B cell (primary cell): ENCODE results near the gene COMT.

Source experiments
- EZH2 ChIP-seq: IDR thresholded peaks from 2 replicates; pipeline ENCODE4 v1.6.1; 2012; ENCODE audit warnings: borderline replicate concordance, low read depth, mild to moderate bottlenecking, moderate library complexity, low read length; ENCODE audit not compliant: insufficient read depth, poor library complexity, severe bottlenecking
- TF ChIP-seq, protein P1 (sequence below): fragments of 200-600 bp; IDR thresholded peaks from one replicate; pipeline ENCODE4 v1.8.0; 2022; ENCODE audit warnings: antibody characterized with exemption, mild to moderate bottlenecking

DNA sequence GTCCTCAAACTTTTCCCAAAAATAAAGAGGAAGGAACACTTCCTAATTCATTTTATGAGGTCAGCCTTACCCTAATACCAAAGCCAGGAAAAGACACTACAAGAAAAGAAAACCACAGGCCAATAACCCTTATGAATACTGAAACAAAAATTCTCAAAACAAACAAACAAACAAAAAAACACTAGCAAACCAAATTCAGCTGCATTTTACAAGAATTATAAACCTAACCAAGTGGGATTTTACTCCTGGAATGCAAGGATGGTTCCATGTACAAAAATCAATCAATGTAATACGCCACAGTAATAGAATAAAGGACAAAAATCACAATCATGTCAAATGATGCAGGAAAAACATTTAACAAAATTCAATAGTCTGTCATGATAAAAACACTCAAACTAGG is 61.7 kb downstream of the COMT start:
- TF ChIP-seq, protein P1, sequence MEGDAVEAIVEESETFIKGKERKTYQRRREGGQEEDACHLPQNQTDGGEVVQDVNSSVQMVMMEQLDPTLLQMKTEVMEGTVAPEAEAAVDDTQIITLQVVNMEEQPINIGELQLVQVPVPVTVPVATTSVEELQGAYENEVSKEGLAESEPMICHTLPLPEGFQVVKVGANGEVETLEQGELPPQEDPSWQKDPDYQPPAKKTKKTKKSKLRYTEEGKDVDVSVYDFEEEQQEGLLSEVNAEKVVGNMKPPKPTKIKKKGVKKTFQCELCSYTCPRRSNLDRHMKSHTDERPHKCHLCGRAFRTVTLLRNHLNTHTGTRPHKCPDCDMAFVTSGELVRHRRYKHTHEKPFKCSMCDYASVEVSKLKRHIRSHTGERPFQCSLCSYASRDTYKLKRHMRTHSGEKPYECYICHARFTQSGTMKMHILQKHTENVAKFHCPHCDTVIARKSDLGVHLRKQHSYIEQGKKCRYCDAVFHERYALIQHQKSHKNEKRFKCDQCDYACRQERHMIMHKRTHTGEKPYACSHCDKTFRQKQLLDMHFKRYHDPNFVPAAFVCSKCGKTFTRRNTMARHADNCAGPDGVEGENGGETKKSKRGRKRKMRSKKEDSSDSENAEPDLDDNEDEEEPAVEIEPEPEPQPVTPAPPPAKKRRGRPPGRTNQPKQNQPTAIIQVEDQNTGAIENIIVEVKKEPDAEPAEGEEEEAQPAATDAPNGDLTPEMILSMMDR = no peak
- TF ChIP-seq EZH2 = no peak
